Activated T-helper 2 cell treated with anti-CD3 and anti-CD28 coated beads, Interferon-gamma antibody, Interleukin-2, Interleukin-4, amounts not matched to agents 10 μg/mL and 5 μg/mL and 100 μg/mL, durations not matched to agents 14 hours and 24 hours and 36 hours (primary cell): ENCODE results near the gene PLA2G3. TPM values are rescaled to one million over a fixed set of nuclear protein-coding genes. Genes with fewer than 3 reads are reported as not detected.

ENCODE experiments used
- DNase-seq: peaks from one replicate; pipeline ENCODE4 v3.0.0; 2021; ENCODE audit warnings: low spot score
- H3K27ac Mint-ChIP-seq: one replicate; pipeline ENCODE4 v1.8.0; 2021; ENCODE audit warnings: mixed read lengths
- H3K27me3 Mint-ChIP-seq: one replicate; pipeline ENCODE4 v1.8.0; 2021; ENCODE audit warnings: low read depth, mixed read lengths
- H3K36me3 Mint-ChIP-seq: one replicate; pipeline ENCODE4 v1.8.0; 2021; ENCODE audit warnings: low read depth, mixed read lengths
- H3K4me1 Mint-ChIP-seq: one replicate; pipeline ENCODE4 v1.8.0; 2021; ENCODE audit warnings: low read depth, mixed read lengths
- H3K4me3 Mint-ChIP-seq: one replicate; pipeline ENCODE4 v1.8.0; 2021; ENCODE audit warnings: low read depth, mild to moderate bottlenecking, moderate library complexity, mixed read lengths
- H3K9me3 Mint-ChIP-seq: one replicate; pipeline ENCODE4 v1.8.0; 2021; ENCODE audit warnings: mixed read lengths
- intact Hi-C: fragments of 100-400 bp; cut with micrococcal nuclease; formaldehyde crosslinking; loops from one replicate; pipeline ENCODE4 v1.15.1; 2023
- total RNA-seq: library from RNA; stranded (reverse); gene quantifications from 2 replicates; pipeline ENCODE4 v1.2.3, GENCODE V29; 2022

PLA2G3 gene
- total RNA-seq, 1 donor from 2014 or later, result not detected

DNA sequence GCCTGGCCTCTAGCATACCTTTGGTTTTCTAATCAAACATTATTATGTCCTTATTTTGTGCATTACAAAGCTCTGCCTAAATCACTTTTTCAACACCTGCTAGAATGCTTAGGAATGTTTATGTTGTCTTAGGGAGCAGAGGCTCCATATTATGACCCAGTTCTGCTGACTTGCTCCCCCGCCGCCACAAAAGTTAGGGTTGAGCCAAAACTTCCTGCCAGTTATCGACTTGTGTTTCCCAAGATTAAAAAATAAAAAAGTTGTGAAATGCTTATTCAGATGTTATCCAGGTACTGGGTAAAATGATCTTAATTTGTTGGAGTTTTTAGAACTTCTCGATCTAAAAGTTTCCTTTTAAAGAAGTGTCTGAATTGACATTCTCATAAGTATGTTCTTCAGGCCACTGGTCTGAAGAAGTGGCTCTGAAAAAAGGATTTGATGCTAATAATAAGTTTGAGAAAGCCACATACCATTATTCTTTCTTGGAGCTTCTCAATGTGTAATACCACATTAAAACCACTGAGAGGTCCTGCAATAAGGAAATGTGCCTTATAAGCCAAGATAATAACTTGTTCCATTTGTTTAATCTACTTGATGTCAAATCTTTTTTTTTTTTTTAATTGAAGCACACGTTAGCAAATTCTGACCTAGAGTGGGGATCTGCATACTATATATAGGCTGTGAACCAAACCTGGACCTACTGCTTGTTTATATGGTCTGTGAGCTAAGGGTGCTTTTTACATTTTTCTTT is 21.9 kb upstream of the PLA2G3 start:
- Mint-ChIP-seq H3K27me3 (peaks cover 2% of the 10 kb centered on the region), H3K27ac (no peak overlapping the region), H3K36me3 (peaks cover 34% of the 10 kb centered on the region), H3K4me3 (peak overlapping the region; percentile 33), H3K9me3 (no peaks in the 10 kb centered on the region), H3K4me1 (peaks cover 16% of the 10 kb centered on the region)
- DNase-seq, result no peak
- intact Hi-C loops, result loop anchor here (5.0 kb wide), 1 partner anchor 50 kb away; the partner anchor contains the start of gene LIMK2

DNA sequence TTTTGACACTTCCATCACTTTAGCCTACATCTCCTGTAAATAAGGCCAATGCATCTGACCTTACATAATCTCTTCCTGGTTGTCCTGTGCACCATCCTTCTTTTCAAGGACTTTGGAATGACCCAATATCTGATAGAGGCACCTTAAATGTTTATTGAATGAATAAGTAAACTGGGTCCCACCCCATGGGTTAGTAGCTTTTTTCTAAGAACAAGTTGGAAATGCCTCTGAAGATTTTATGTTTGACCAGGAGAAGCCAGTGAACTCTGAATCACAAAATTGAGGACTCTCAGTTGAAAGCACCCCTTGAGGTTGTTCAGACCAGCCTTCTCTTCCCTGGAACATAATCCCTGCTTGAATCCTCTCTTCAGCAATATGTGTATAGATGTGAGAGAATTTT is 21.1 kb upstream of the PLA2G3 start:
- peaks cover 27% of the 10 kb centered on the region for H3K36me3 Mint-ChIP-seq
- no peaks in the 10 kb centered on the region for H3K9me3 Mint-ChIP-seq
- H3K4me1 Mint-ChIP-seq, result peaks cover 16% of the 10 kb centered on the region
- H3K4me3 Mint-ChIP-seq, result peak overlapping the region; percentile 99
- H3K27me3 Mint-ChIP-seq, result peaks cover 2% of the 10 kb centered on the region
- no peak overlapping the region for H3K27ac Mint-ChIP-seq
- DNase-seq, result no peak
- intact Hi-C loops, result loop anchor here (5.0 kb wide), 1 partner anchor 51 kb away; the partner anchor contains the start of gene LIMK2

DNA sequence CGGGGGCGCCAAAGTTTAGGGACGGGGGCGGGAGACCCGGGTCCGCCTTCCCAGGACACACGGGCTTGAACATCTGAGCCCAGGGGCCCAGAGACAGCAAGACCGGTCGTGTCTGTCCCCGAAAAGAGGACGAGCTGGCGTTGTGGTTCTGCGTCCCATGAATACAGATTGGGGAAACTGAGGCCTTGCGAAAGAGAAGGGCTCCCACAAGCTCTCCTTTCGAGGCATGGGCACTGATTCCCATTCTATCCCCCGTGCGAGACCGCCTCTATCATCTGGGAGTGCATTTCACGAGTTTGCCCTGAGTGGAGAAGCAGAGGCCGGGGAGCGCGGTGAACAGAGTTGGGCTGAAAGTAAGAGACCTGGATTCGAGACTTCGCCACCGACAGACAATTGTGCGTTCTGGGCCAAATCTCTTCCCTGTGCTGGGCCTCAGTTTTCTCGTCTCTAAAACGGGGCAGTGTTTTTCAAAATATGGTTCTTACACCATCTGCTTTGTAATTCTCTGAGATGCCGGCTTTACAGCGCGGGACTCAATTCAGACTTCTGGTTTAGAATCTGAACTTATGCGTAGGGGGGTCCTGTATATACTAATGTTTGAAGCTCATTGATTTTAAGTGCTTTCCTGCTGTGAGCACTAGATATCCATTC is 20.1 kb upstream of the PLA2G3 start:
- H3K27ac Mint-ChIP-seq, result peak overlapping the region; percentile 97
- DNase-seq, result no peak
- H3K4me1 Mint-ChIP-seq, result peaks cover 16% of the 10 kb centered on the region
- intact Hi-C loops, result loop anchor here (5.0 kb wide), 1 partner anchor 52 kb away; the partner anchor contains the start of gene LIMK2
- peaks cover 21% of the 10 kb centered on the region for H3K36me3 Mint-ChIP-seq
- H3K4me3 Mint-ChIP-seq, result peak overlapping the region; percentile 99
- peaks cover 2% of the 10 kb centered on the region for H3K27me3 Mint-ChIP-seq
- H3K9me3 Mint-ChIP-seq, result no peaks in the 10 kb centered on the region

DNA sequence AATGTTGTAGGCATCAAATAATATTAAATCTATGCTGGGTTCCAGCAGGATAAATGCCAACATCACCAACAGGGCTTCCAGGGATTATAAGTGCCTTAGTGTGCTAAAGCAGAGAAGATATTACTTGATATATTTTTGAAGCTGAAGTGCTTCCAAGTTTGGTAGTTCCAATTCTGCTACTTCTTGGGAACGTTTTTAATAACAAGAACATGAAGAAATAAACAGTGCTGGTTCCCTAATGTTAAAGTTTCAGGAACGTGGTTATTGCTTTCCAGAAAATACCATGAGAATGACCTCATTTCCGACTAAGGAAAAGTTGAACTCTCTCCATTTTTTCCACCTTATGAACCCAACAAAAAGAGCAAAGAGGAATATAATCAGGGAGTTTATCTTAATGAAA is 15.1 kb upstream of the PLA2G3 start:
- intact Hi-C loops, result no loop called here
- DNase-seq, result no peak
- peaks cover 3% of the 10 kb centered on the region for H3K36me3 Mint-ChIP-seq
- H3K9me3 Mint-ChIP-seq, result no peaks in the 10 kb centered on the region
- no peak overlapping the region for H3K27ac Mint-ChIP-seq
- H3K4me3 Mint-ChIP-seq, result no peak overlapping the region
- H3K4me1 Mint-ChIP-seq, result no peaks in the 10 kb centered on the region
- H3K27me3 Mint-ChIP-seq, result peaks cover 2% of the 10 kb centered on the region

DNA sequence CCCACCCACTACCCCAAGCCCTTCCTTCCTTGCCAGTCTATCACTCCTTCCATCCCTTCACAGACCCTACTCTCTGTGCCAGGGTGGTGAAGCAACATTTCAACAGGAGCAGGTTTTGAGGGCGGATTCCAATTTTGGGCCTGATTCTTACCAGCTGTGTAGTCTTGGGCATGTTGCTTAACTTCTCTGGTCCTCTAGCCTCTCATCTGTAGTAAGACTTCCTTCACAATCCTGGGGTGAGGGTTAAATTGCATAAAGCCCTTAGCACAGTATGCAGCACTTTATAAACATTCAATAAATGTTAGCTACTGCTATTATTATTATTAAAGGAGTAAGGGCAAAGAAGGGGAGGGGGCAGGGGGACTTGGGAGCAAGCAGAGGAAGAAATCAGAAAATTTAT is 14.7 kb upstream of the PLA2G3 start:
- no peak for DNase-seq
- intact Hi-C loops, result no loop called here
- H3K4me3 Mint-ChIP-seq, result no peak overlapping the region
- no peaks in the 10 kb centered on the region for H3K9me3 Mint-ChIP-seq
- peaks cover 2% of the 10 kb centered on the region for H3K27me3 Mint-ChIP-seq
- peaks cover under 1% of the 10 kb centered on the region for H3K36me3 Mint-ChIP-seq
- no peaks in the 10 kb centered on the region for H3K4me1 Mint-ChIP-seq
- H3K27ac Mint-ChIP-seq, result no peak overlapping the region

DNA sequence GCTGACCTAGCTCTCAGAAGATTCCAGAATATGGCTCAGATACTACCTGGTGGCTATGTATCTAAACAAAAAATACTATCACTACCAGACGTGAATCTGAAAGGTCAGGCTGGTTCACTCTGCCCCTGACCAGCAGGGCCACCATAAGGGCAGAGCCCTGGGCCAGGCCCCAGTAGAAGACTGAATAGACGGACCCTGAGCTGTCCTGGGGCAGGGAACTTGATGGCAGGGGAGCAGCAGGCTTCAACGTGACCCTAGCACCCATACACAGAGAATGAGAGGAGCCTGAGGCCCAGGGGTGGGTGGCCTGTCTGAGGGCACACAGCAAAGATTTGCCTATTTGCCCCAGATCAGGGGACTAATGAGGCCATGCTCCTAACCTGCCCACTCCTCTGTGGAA is 13.0 kb upstream of the PLA2G3 start:
- no peaks in the 10 kb centered on the region for H3K36me3 Mint-ChIP-seq
- H3K9me3 Mint-ChIP-seq, result no peaks in the 10 kb centered on the region
- H3K4me3 Mint-ChIP-seq, result no peak overlapping the region
- no peak overlapping the region for H3K27ac Mint-ChIP-seq
- H3K4me1 Mint-ChIP-seq, result no peaks in the 10 kb centered on the region
- peaks cover 2% of the 10 kb centered on the region for H3K27me3 Mint-ChIP-seq
- DNase-seq, result no peak
- intact Hi-C loops, result no loop called here

DNA sequence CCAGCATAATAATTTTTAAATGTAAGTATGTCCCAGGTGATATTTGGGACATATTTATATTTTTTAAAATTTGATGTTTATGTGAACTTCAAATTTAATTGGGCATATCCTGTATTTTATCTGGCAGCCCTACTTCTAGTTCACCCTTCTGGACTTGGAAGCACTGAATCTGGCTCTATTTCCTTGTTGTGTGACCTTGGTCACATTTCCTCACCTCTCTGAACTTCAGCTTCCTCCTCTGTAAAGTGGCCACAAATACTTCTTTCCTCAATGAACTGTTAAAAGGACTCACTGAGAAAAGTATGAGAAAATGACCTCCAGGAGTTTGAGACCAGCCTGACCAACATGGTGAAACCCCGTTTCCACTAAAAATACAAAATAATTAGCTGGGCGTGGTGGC is 11.6 kb upstream of the PLA2G3 start:
- H3K36me3 Mint-ChIP-seq, result no peaks in the 10 kb centered on the region
- intact Hi-C loops, result no loop called here
- no peak for DNase-seq
- H3K4me3 Mint-ChIP-seq, result no peak overlapping the region
- H3K27me3 Mint-ChIP-seq, result peaks cover 4% of the 10 kb centered on the region
- H3K9me3 Mint-ChIP-seq, result peaks cover 3% of the 10 kb centered on the region
- H3K27ac Mint-ChIP-seq, result no peak overlapping the region
- H3K4me1 Mint-ChIP-seq, result no peaks in the 10 kb centered on the region

DNA sequence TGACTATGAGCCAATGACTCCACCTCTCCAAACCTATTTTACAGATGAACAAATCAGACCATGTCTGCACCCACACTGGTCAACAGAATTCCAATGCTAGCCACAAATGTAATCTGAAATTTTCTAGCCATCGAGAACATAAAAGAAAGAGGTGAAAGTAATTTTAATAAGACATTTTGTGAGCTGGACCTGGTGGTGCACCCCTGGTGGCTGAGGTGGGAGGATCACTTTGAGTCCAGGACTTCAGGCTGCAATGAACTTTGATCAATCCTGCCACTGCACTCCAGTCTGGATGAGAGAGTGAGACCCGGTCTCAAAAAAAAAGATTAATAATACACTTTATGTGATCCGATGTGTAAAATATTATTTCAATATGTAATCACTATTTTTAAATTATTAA is 10.3 kb upstream of the PLA2G3 start:
- Mint-ChIP-seq H3K4me3 (no peak overlapping the region), H3K27me3 (peaks cover 4% of the 10 kb centered on the region), H3K9me3 (peaks cover 3% of the 10 kb centered on the region), H3K36me3 (no peaks in the 10 kb centered on the region), H3K27ac (no peak overlapping the region), H3K4me1 (no peaks in the 10 kb centered on the region)
- no peak for DNase-seq
- intact Hi-C loops, result no loop called here

DNA sequence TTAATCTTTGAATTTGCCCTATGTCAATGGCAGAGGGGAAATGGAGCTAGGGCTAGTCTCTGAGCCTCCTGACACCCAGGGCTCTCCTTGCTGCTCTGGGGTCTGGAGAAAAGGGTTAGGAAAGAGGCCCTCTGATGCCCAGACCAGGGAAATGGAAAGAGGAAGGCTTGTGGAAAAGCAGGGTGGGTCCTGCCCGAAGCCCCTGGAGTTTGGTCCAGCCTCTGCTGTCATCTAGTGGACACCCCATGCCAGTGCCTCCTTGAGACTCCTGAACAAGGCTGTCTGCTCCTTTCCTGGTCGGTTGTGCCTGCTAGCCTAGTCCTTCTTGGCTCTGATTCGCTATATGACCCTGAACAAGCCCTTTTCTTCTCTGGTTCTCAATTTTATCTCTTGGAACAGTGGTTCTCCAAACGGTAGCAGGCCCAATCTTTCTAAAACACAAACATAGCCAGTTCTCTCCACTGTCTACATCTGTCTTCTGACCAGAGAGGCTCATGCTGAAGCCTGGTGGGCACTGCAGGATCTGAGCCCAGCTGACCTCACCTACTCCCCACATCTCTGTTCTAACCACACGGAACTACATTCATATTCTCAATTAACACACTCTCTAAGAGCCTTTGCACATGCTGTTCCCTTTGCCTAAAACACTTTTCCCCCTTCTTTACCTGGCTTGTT is 8.8 kb upstream of the PLA2G3 start:
- intact Hi-C loops, result no loop called here
- Mint-ChIP-seq H3K4me3 (no peak overlapping the region), H3K27me3 (peaks cover 4% of the 10 kb centered on the region), H3K9me3 (peaks cover 3% of the 10 kb centered on the region), H3K4me1 (no peaks in the 10 kb centered on the region), H3K27ac (no peak overlapping the region), H3K36me3 (no peaks in the 10 kb centered on the region)
- no peak for DNase-seq

DNA sequence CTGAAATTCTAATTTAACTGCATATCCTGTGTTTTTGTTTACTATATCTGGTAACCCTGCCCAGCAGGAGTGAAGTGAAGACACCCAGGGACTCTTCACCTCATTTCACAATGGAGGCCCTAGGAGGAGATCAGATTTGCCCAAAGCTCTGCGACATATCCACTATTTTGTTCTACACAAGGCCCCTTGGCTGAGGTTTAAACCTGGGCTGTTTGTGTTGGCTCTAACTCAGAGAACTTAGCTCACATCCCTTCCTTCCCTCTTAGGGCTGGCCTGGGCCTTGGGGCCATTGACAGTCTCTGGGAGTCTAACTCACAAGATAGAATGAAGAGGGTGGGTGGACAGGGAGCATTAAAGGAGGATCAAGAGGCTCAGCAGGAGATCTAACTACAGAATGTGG is 8.2 kb upstream of the PLA2G3 start:
- Mint-ChIP-seq H3K4me3 (no peak overlapping the region), H3K36me3 (no peaks in the 10 kb centered on the region), H3K4me1 (no peaks in the 10 kb centered on the region), H3K27ac (no peak overlapping the region), H3K9me3 (peaks cover 3% of the 10 kb centered on the region), H3K27me3 (peaks cover 4% of the 10 kb centered on the region)
- no peak for DNase-seq
- intact Hi-C loops, result no loop called here

DNA sequence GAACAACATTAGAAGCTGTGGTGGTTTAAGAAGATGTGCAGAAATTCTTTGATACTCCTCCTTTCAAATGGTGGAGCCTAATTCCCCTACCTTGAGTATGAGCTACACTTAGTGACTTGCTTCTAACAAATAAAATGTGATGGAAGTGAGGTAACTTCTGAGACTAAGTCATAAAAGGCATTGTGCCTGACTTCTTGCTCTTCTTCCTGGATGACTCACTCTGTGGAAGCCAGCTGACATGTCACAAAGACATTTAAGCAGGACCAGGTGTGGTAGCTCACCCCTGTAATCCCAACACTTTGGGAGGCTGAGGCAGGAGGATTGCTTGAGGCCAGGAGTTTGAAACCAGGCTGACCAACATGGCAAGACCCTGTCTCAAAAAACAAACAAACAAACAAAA is 3.9 kb upstream of the PLA2G3 start:
- H3K36me3 Mint-ChIP-seq, result no peaks in the 10 kb centered on the region

DNA sequence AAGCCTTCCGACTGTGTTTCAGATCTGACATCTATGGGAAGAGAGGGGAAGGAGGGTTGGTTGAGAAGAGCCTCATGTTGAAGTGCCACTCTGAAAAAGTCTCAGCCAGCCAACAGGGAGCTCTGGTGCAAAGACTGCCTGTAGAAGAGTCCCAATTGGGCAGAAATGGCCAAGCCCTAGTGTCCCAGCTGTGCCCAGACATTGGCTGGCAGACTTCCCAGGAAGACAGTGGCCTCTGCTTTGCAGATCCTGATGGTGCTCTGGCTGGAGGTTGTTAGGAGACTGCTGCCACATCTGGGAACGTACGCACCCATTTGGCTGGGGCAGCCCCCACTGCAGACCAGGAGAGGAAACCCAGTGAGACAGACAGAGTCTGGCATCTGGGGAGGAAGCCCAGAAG is 3.2 kb upstream of the PLA2G3 start:
- Mint-ChIP-seq H3K36me3 (no peaks in the 10 kb centered on the region), H3K27ac (no peak overlapping the region), H3K27me3 (peaks cover 4% of the 10 kb centered on the region), H3K4me3 (no peak overlapping the region), H3K9me3 (peaks cover 3% of the 10 kb centered on the region), H3K4me1 (no peaks in the 10 kb centered on the region)
- intact Hi-C loops, result no loop called here
- DNase-seq, result no peak

More for the DNA sequence above, 3.9 kb upstream of the PLA2G3 start:
- Mint-ChIP-seq H3K4me1 (no peaks in the 10 kb centered on the region), H3K4me3 (no peak overlapping the region), H3K9me3 (peaks cover 3% of the 10 kb centered on the region), H3K27ac (no peak overlapping the region), H3K27me3 (peaks cover 4% of the 10 kb centered on the region)
- intact Hi-C loops, result no loop called here
- no peak for DNase-seq

DNA sequence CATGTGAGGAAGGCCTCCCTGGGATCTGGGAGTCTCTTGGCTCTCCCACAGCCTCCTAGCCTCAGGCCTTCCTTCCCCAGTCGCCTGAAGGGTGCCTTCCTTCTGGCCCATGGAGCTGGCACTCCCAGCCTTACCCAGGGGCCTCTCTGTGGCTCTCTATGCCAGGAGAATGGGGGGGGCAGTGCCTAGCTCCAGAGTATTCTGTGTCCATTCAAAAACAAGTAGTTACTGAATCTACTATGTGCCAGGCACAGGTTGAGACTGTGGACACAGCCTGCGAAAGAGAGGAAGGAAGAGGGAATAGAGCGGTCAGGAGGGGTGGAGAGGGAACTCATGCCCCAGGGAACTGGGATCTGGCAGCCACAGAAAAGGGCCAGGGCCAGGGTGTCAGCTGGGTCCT is 2.7 kb upstream of the PLA2G3 start:
- H3K27ac Mint-ChIP-seq, result no peak overlapping the region
- no peak overlapping the region for H3K4me3 Mint-ChIP-seq
- DNase-seq, result no peak
- H3K36me3 Mint-ChIP-seq, result no peaks in the 10 kb centered on the region
- no peaks in the 10 kb centered on the region for H3K4me1 Mint-ChIP-seq
- peaks cover 4% of the 10 kb centered on the region for H3K27me3 Mint-ChIP-seq
- intact Hi-C loops, result no loop called here
- H3K9me3 Mint-ChIP-seq, result peaks cover 3% of the 10 kb centered on the region
